ENCODE measurements around the gene GPR180. TPM values are rescaled to one million over a fixed set of nuclear protein-coding genes. Genes with fewer than 3 reads are reported as not detected.

GPR180 gene
- total and polyA plus RNA-seq, 2 experiments from 2014 or later: 3.7 to 9.5 TPM

DNA sequence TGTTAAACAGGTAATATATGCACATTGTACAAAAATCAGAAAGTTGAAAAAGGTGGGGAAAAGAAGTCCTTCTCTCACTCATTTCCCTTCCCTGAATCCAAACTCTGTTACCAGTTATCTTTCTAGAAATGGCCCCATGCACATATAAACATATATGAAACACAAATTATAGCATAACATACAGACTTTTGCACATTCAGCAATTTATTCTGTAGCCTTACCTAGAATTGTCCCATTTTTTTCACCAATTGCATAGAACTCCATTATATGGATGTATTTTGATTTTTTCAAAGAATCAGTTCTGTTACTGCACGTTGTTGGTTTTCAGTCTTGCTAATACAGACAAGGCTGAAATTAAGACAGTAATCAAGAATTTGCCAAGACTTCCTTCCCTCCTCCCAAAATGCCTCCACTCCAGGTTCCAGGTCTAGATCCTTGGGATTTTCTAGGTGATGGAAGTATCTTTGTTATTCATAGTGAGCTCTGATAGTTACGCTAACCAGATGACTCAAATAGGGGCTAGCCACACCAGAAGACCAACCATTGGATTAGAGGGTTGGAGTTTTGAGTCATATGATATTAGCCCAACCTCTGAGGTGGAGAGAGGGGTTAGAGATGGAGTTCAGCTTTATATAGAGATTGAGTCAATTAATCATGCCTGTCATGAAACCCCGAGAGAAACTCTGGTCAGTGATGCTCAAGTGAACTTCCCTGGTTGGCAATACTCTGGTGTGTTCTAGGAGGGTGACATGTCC lies 30.7 kb downstream of the GPR180 start:
- ATAC-seq: no peak; the same call in 2 of the 3 replicates
- Mint-ChIP-seq H3K36me3 (ENCODE audit: low read depth) (peaks cover 2% of the 10 kb centered on the region; the same call in 1 of the 3 replicates), H3K27me3 (ENCODE audit: insufficient read depth, low read depth, poor library complexity) (no peaks in the 10 kb centered on the region), H3K4me3 (no peak overlapping the region), H3K9me3 (peaks cover under 1% of the 10 kb centered on the region; the same call in 2 of the 3 replicates), H3K4me1 (peaks cover 31% of the 10 kb centered on the region), H3K27ac (no peak overlapping the region)
- DNase-seq (ENCODE audit: low spot score): peak; percentile 25
- Histone ChIP-seq H2AFZ (no peak overlapping the region), H3K9me2 (ENCODE audit: insufficient read depth) (no peaks in the 10 kb centered on the region), H4K20me1 (replicated peaks; ENCODE audit: insufficient read depth) (no peaks in the 10 kb centered on the region), H3K27me3 (ENCODE audit: insufficient read depth) (no peaks in the 10 kb centered on the region), H3F3A (replicated peaks; ENCODE audit: low read depth) (no peaks in the 10 kb centered on the region), H3K79me2 (replicated peaks; ENCODE audit: insufficient read depth) (no peaks in the 10 kb centered on the region), H3K4me1 (ENCODE audit: insufficient read depth) (peaks cover 13% of the 10 kb centered on the region), H3K27ac (ENCODE audit: low read depth) (no peak overlapping the region), H3K36me3 (ENCODE audit: insufficient read depth) (peaks cover 5% of the 10 kb centered on the region; the same call in 1 of the 2 replicates), H3K4me2 (no peak overlapping the region), H3K4me3 (no peak overlapping the region)
- TF ChIP-seq ZNF331 (CRISPR knock-in tag; IDR thresholded peaks at IDR 0.05; ENCODE audit: low read depth) (no peak), STAT1 (IDR thresholded peaks at IDR 0.05; ENCODE audit: unreplicated experiment) (no peak), JUNB (IDR thresholded peaks at IDR 0.05; ENCODE audit: unreplicated experiment) (no peak), POLR2AphosphoS5 (IDR thresholded peaks at IDR 0.05; ENCODE audit: low read depth) (no peak), EZH2 (IDR thresholded peaks at IDR 0.05; ENCODE audit: low read depth, unreplicated experiment) (no peak), ZNF114 (CRISPR knock-in tag; IDR thresholded peaks at IDR 0.05) (no peak), NANOG (IDR thresholded peaks at IDR 0.05; ENCODE audit: borderline replicate concordance) (no peak), EZH2phosphoT487 (IDR thresholded peaks at IDR 0.05; ENCODE audit: unreplicated experiment) (no peak), CREB1 (CRISPR knock-in tag; IDR thresholded peaks at IDR 0.05; ENCODE audit: low read depth) (no peak)
- TF ChIP-seq, protein P1, sequence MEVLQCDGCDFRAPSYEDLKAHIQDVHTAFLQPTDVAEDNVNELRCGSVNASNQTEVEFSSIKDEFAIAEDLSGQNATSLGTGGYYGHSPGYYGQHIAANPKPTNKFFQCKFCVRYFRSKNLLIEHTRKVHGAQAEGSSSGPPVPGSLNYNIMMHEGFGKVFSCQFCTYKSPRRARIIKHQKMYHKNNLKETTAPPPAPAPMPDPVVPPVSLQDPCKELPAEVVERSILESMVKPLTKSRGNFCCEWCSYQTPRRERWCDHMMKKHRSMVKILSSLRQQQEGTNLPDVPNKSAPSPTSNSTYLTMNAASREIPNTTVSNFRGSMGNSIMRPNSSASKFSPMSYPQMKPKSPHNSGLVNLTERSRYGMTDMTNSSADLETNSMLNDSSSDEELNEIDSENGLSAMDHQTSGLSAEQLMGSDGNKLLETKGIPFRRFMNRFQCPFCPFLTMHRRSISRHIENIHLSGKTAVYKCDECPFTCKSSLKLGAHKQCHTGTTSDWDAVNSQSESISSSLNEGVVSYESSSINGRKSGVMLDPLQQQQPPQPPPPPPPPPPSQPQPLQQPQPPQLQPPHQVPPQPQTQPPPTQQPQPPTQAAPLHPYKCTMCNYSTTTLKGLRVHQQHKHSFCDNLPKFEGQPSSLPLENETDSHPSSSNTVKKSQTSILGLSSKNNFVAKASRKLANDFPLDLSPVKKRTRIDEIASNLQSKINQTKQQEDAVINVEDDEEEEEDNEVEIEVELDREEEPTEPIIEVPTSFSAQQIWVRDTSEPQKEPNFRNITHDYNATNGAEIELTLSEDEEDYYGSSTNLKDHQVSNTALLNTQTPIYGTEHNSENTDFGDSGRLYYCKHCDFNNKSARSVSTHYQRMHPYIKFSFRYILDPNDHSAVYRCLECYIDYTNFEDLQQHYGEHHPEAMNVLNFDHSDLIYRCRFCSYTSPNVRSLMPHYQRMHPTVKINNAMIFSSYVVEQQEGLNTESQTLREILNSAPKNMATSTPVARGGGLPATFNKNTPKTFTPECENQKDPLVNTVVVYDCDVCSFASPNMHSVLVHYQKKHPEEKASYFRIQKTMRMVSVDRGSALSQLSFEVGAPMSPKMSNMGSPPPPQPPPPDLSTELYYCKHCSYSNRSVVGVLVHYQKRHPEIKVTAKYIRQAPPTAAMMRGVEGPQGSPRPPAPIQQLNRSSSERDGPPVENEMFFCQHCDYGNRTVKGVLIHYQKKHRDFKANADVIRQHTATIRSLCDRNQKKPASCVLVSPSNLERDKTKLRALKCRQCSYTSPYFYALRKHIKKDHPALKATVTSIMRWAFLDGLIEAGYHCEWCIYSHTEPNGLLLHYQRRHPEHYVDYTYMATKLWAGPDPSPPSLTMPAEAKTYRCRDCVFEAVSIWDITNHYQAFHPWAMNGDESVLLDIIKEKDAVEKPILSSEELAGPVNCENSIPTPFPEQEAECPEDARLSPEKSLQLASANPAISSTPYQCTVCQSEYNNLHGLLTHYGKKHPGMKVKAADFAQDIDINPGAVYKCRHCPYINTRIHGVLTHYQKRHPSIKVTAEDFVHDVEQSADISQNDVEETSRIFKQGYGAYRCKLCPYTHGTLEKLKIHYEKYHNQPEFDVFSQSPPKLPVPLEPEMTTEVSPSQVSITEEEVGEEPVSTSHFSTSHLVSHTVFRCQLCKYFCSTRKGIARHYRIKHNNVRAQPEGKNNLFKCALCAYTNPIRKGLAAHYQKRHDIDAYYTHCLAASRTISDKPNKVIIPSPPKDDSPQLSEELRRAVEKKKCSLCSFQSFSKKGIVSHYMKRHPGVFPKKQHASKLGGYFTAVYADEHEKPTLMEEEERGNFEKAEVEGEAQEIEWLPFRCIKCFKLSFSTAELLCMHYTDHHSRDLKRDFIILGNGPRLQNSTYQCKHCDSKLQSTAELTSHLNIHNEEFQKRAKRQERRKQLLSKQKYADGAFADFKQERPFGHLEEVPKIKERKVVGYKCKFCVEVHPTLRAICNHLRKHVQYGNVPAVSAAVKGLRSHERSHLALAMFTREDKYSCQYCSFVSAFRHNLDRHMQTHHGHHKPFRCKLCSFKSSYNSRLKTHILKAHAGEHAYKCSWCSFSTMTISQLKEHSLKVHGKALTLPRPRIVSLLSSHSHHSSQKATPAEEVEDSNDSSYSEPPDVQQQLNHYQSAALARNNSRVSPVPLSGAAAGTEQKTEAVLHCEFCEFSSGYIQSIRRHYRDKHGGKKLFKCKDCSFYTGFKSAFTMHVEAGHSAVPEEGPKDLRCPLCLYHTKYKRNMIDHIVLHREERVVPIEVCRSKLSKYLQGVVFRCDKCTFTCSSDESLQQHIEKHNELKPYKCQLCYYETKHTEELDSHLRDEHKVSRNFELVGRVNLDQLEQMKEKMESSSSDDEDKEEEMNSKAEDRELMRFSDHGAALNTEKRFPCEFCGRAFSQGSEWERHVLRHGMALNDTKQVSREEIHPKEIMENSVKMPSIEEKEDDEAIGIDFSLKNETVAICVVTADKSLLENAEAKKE (CRISPR knock-in tag; IDR thresholded peaks at IDR 0.05): no peak
- TF ChIP-seq, protein P2, sequence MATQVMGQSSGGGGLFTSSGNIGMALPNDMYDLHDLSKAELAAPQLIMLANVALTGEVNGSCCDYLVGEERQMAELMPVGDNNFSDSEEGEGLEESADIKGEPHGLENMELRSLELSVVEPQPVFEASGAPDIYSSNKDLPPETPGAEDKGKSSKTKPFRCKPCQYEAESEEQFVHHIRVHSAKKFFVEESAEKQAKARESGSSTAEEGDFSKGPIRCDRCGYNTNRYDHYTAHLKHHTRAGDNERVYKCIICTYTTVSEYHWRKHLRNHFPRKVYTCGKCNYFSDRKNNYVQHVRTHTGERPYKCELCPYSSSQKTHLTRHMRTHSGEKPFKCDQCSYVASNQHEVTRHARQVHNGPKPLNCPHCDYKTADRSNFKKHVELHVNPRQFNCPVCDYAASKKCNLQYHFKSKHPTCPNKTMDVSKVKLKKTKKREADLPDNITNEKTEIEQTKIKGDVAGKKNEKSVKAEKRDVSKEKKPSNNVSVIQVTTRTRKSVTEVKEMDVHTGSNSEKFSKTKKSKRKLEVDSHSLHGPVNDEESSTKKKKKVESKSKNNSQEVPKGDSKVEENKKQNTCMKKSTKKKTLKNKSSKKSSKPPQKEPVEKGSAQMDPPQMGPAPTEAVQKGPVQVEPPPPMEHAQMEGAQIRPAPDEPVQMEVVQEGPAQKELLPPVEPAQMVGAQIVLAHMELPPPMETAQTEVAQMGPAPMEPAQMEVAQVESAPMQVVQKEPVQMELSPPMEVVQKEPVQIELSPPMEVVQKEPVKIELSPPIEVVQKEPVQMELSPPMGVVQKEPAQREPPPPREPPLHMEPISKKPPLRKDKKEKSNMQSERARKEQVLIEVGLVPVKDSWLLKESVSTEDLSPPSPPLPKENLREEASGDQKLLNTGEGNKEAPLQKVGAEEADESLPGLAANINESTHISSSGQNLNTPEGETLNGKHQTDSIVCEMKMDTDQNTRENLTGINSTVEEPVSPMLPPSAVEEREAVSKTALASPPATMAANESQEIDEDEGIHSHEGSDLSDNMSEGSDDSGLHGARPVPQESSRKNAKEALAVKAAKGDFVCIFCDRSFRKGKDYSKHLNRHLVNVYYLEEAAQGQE (IDR thresholded peaks at IDR 0.05; ENCODE audit: unreplicated experiment): no peak
- TF ChIP-seq, protein P3, sequence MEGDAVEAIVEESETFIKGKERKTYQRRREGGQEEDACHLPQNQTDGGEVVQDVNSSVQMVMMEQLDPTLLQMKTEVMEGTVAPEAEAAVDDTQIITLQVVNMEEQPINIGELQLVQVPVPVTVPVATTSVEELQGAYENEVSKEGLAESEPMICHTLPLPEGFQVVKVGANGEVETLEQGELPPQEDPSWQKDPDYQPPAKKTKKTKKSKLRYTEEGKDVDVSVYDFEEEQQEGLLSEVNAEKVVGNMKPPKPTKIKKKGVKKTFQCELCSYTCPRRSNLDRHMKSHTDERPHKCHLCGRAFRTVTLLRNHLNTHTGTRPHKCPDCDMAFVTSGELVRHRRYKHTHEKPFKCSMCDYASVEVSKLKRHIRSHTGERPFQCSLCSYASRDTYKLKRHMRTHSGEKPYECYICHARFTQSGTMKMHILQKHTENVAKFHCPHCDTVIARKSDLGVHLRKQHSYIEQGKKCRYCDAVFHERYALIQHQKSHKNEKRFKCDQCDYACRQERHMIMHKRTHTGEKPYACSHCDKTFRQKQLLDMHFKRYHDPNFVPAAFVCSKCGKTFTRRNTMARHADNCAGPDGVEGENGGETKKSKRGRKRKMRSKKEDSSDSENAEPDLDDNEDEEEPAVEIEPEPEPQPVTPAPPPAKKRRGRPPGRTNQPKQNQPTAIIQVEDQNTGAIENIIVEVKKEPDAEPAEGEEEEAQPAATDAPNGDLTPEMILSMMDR (conservative IDR thresholded peaks at IDR 0.05; ENCODE audit: low read depth in 2 of 2): no peak
- TF ChIP-seq, protein P4, sequence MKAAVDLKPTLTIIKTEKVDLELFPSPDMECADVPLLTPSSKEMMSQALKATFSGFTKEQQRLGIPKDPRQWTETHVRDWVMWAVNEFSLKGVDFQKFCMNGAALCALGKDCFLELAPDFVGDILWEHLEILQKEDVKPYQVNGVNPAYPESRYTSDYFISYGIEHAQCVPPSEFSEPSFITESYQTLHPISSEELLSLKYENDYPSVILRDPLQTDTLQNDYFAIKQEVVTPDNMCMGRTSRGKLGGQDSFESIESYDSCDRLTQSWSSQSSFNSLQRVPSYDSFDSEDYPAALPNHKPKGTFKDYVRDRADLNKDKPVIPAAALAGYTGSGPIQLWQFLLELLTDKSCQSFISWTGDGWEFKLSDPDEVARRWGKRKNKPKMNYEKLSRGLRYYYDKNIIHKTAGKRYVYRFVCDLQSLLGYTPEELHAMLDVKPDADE (IDR thresholded peaks at IDR 0.05): no peak
